Measurements from ENCODE around the gene WASHC1. TPM values are rescaled to one million over a fixed set of nuclear protein-coding genes. Genes with fewer than 3 reads are reported as not detected.

Gene WASHC1
- 4.7 and 14.5 TPM in 2 replicates for total RNA-seq

DNA sequence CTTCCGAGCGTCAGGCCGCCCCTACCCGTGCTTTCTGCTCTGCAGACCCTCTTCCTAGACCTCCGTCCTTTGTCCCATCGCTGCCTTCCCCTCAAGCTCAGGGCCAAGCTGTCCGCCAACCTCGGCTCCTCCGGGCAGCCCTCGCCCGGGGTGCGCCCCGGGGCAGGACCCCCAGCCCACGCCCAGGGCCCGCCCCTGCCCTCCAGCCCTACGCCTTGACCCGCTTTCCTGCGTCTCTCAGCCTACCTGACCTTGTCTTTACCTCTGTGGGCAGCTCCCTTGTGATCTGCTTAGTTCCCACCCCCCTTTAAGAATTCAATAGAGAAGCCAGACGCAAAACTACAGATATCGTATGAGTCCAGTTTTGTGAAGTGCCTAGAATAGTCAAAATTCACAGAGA is at the start of gene WASHC1:
WASHC1 (minus strand) TSS at position 101 of the 400 bp plus-strand sequence. CDS start 4,457 bp downstream, outside the sequence.

Other genes with a start within 250 kb of the WASHC1 start
- gene FOXD4, start 89.0 kb upstream of the WASHC1 start, total RNA-seq = 0.25 TPM in 1 of 2 replicates, not detected in the other
- 10.8 and 14.8 TPM in 2 replicates for gene ZNG1A, start 149.6 kb upstream of the WASHC1 start, total RNA-seq
- 0.49 and 2.8 TPM in 2 replicates for gene DOCK8, start 185.4 kb upstream of the WASHC1 start, total RNA-seq

All from mesangial cell (primary cell).